CD4-positive, alpha-beta T cell (primary cell): ENCODE measurements around the gene COL4A4. TPM values are rescaled to one million over a fixed set of nuclear protein-coding genes. Genes with fewer than 3 reads are reported as not detected.

Experiments used
- ATAC-seq: fragments of 200-7000 bp; cut with Tn5 transposase; one replicate; pipeline ENCODE4 v1.10.0; 2022; ENCODE audit warnings: mild to moderate bottlenecking; ENCODE audit not compliant: poor library complexity
- CTCF ChIA-PET: fragments of 350-600 bp; sonication (Branson Sonifier 250); formaldehyde crosslinking; loops from one replicate; lab custom pipeline; 2021; ENCODE audit warnings: antibody characterized with exemption, inconsistent platforms; lab: Charles Lee
- POLR2A ChIA-PET: fragments of 350-600 bp; sonication (Branson Sonifier 250); formaldehyde crosslinking; loops from one replicate; lab custom pipeline; 2021; ENCODE audit warnings: antibody characterized with exemption, inconsistent platforms; lab: Charles Lee
- DNase-seq, 14 experiments: peaks; one replicate each; pipeline ENCODE4 v3.0.0-alpha.2; 2013 to 2020; ENCODE audit warnings: mixed read lengths in 2 of 14
- H3K27ac ChIP-seq, 2 donors: one replicate each; pipeline versions ENCODE4 v1.5.1 to v1.7.0; 2013; ENCODE audit warnings: low read length in 2 of 2, low read depth in 1 of 2, mild to moderate bottlenecking in 1 of 2
- H3K27me3 ChIP-seq, 2 experiments: 1 replicate in 1 of 2; 2 replicates in 1 of 2; pipeline versions ENCODE4 v1.6.1 to v1.7.0; 2013; ENCODE audit warnings: low read length in 2 of 2, control low read depth in 1 of 2, mild to moderate bottlenecking in 1 of 2, moderate library complexity in 1 of 2; ENCODE audit not compliant: insufficient read depth in 2 of 2, control insufficient read depth in 1 of 2
- H3K36me3 ChIP-seq: one replicate; pipeline ENCODE4 v1.6.1; 2013; ENCODE audit warnings: low read length, control low read depth; ENCODE audit not compliant: insufficient read depth
- H3K4me1 ChIP-seq: one replicate; pipeline ENCODE4 v1.6.1; 2013; ENCODE audit warnings: low read length, control low read depth; ENCODE audit not compliant: insufficient read depth
- H3K4me3 ChIP-seq: one replicate; pipeline ENCODE4 v1.5.1; 2013; ENCODE audit warnings: mild to moderate bottlenecking, low read length, moderate library complexity
- H3K9me3 ChIP-seq, 2 experiments: 1 replicate in 1 of 2; 2 replicates in 1 of 2; pipeline versions ENCODE4 v1.6.1 to v1.7.0; 2013; ENCODE audit warnings: low read length in 2 of 2, mild to moderate bottlenecking in 2 of 2, control low read depth in 1 of 2, moderate library complexity in 1 of 2; ENCODE audit not compliant: control insufficient read depth in 1 of 2, insufficient read depth in 1 of 2
- H3K27ac Mint-ChIP-seq: one replicate; pipeline ENCODE4 v1.8.0; 2020; ENCODE audit warnings: mixed read lengths
- H3K27me3 Mint-ChIP-seq: one replicate; pipeline ENCODE4 v1.8.0; 2021; ENCODE audit warnings: mixed read lengths
- H3K36me3 Mint-ChIP-seq: one replicate; pipeline ENCODE4 v1.8.0; 2021; ENCODE audit warnings: low read depth, mixed read lengths
- H3K4me1 Mint-ChIP-seq: one replicate; pipeline ENCODE4 v1.8.0; 2021; ENCODE audit warnings: low read depth, mixed read lengths
- H3K4me3 Mint-ChIP-seq: one replicate; pipeline ENCODE4 v1.8.0; 2020; ENCODE audit warnings: mild to moderate bottlenecking, mixed read lengths
- H3K9me3 Mint-ChIP-seq: one replicate; pipeline ENCODE4 v1.8.0; 2020; ENCODE audit warnings: mixed read lengths
- CTCF ChIP-seq: fragments of 200-600 bp; IDR thresholded peaks from one replicate; pipeline ENCODE4 v1.8.0; 2022; ENCODE audit warnings: antibody characterized with exemption, mild to moderate bottlenecking
- intact Hi-C, 2 experiments: fragments of 100-400 bp; cut with DNase I in 1 of 2; cut with micrococcal nuclease in 1 of 2; formaldehyde crosslinking; loops; one replicate each; pipeline versions ENCODE4 v1.15.1 to v1.9.0; 2023 to 2025; cut with DNase I, micrococcal nuclease
- total RNA-seq, 174 experiments: library from RNA in 2 of 174; stranded (reverse) in 2 of 174; gene quantifications; one replicate each; pipeline ENCODE4 v1.2.3 and lab custom pipeline; 2021 to 2026

COL4A4 gene
- total RNA-seq, 2 experiments from 2014 or later: not detected

DNA sequence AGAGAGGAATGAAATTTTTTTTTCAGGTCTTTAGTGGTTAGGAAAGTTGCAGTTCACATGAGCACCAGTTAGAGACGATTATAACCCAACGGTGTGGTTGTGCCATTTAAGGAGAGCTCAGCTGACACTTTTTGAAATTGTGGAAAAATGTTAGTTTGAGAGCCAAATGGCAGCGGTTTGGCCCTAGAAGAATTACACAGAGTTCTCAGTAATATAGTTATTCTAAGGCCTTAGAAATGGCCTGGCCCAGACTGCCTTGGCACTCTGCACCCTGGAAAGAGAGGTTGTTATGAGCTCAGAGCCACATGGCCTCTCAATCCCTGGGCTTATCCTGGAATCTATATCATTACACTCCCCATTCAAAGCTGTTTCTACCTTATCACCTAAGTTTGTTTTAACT, 210.8 kb downstream of the COL4A4 start:
- POLR2A ChIA-PET: no interaction called here
- no peak overlapping the region for H3K27ac ChIP-seq
- H3K36me3 ChIP-seq: no peaks in the 10 kb centered on the region
- H3K9me3 ChIP-seq: no peaks in the 10 kb centered on the region
- H3K4me3 ChIP-seq: no peak overlapping the region
- no peaks in the 10 kb centered on the region for H3K27me3 ChIP-seq
- CTCF ChIA-PET: no interaction called here
- Mint-ChIP-seq H3K27ac (no peak overlapping the region), H3K27me3 (no peaks in the 10 kb centered on the region), H3K36me3 (peaks cover 67% of the 10 kb centered on the region), H3K9me3 (peaks cover 15% of the 10 kb centered on the region), H3K4me3 (no peak overlapping the region), H3K4me1 (peaks cover 33% of the 10 kb centered on the region)
- TF ChIP-seq CTCF: no peak
- ATAC-seq (no peak), DNase-seq (no peak)
- H3K4me1 ChIP-seq: peaks cover 10% of the 10 kb centered on the region
- intact Hi-C loops: no loop called here

Other genes with a start within 250 kb of the COL4A4 start
- gene COL4A3, start 419 bp upstream of the COL4A4 start, total RNA-seq: not detected
- gene MFF, start 161.0 kb upstream of the COL4A4 start, total RNA-seq: 10 to 100 TPM; 46.9 to 51.8 TPM
- gene TM4SF20, start 215.1 kb upstream of the COL4A4 start, total RNA-seq: not detected
- gene SCYGR1, start 223.7 kb upstream of the COL4A4 start, total RNA-seq: not detected